NOMO-1 (cell line): ENCODE data around the gene TTYH3.

ENCODE experiments used
- DNase-seq, 2 experiments: peaks; one replicate each; lab custom pipeline; 2025; ENCODE audit not compliant: unreplicated experiment in 2 of 2; lab: John Stamatoyannopoulos, UW

TTYH3 gene

GRCh38 chr7:2701424-2701823, 69.6 kb downstream of the TTYH3 start:
- no peak for DNase-seq

GRCh38 chr7:2701832-2702593, 70.2 kb downstream of the TTYH3 start:
- no peak for DNase-seq

GRCh38 chr7:2702594-2702957, 70.8 kb downstream of the TTYH3 start:
- DNase-seq = no peak

GRCh38 chr7:2705371-2706096, 73.7 kb downstream of the TTYH3 start:
- DNase-seq = no peak

- DNase-seq = no peak
Observed at GRCh38 chr7:2706685-2707126, 74.9 kb downstream of the TTYH3 start.

GRCh38 chr7:2707481-2707880, 75.7 kb downstream of the TTYH3 start:
- no peak for DNase-seq

GRCh38 chr7:2708041-2708440, 76.3 kb downstream of the TTYH3 start:
- DNase-seq = no peak

GRCh38 chr7:2708547-2709310, 76.9 kb downstream of the TTYH3 start:
- DNase-seq = no peak

- peak; percentile 64 to 78 for DNase-seq
Observed at GRCh38 chr7:2709553-2710285, 77.9 kb downstream of the TTYH3 start.

- DNase-seq = no peak
Observed at GRCh38 chr7:2710286-2710655, 78.5 kb downstream of the TTYH3 start.

GRCh38 chr7:2710901-2711551, 79.2 kb downstream of the TTYH3 start:
- DNase-seq = peak in 1 of 2 experiments; percentile 51

GRCh38 chr7:2711895-2712675, 80.3 kb downstream of the TTYH3 start:
- no peak for DNase-seq

GRCh38 chr7:2713370-2713769, 81.6 kb downstream of the TTYH3 start:
- DNase-seq = no peak

- no peak for DNase-seq
Observed at GRCh38 chr7:2713978-2714377, 82.2 kb downstream of the TTYH3 start.
